Esophagus mucosa (tissue), 1 donor: ENCODE data around the gene NTMT1. TPM values are rescaled to one million over a fixed set of nuclear protein-coding genes. Genes with fewer than 3 reads are reported as not detected.
"Not testable (repeated sequence)": the region's sequence is repeated elsewhere in the genome, so short reads cannot be mapped to it uniquely, and the experiment has no call there.

ENCODE experiments used
- ATAC-seq: fragments of 200-7000 bp; cut with Tn5 transposase; one replicate; pipeline ENCODE4 v1.9.1; 2020
- total RNA-seq: library from RNA; stranded (reverse); gene quantifications from one replicate; pipeline ENCODE4 v1.2.4, GENCODE V29; 2023
- donor health status: DM: yes; HTN: yes; CAD: no.

Gene NTMT1
- total RNA-seq, 1 donor from 2014 or later = 18.8 TPM

DNA sequence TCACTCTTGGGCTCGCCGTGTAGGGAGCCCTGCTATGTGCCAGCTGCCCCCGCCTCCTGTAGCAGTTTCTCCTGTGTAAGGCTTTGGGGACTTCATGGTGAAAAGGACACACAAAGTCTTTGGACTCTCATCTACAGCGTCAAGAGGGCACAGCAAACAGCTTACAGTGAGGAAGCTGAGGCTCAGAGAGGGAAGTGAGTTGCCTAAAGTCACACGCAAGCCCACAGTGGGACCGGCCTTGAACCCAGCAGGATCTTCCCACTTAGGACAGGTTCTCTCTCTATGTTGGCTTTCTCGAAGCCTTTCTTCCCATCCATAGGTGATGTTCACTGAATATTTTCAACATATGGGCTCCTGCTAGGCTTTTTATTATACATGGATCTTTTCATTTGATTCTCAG, 29.7 kb downstream of the NTMT1 start:
- no peak for ATAC-seq

- ATAC-seq = peak; percentile 88
Measured at GRCh38 chr9:129656795-129657390, 30.9 kb downstream of the NTMT1 start.

GRCh38 chr9:129661029-129661428, 35.1 kb downstream of the NTMT1 start:
- no peak for ATAC-seq

GRCh38 chr9:129662239-129662638, 36.3 kb downstream of the NTMT1 start:
- ATAC-seq = not testable (repeated sequence)

GRCh38 chr9:129664746-129665388, 38.9 kb downstream of the NTMT1 start:
- ATAC-seq = peak; percentile 10

- ATAC-seq = peak; percentile 22
Measured at GRCh38 chr9:129665389-129665775, 39.4 kb downstream of the NTMT1 start, which contains the start of gene PRRX2. Gene PRRX2, plus strand, starts transcription at chr9:129665647. Its CDS starts 221 bp downstream, at chr9:129665868.

- ATAC-seq = peak; percentile 27
Measured at GRCh38 chr9:129665814-129666520, 40.0 kb downstream of the NTMT1 start.

- ATAC-seq = no peak
Measured at GRCh38 chr9:129666575-129666974, 40.6 kb downstream of the NTMT1 start.

DNA sequence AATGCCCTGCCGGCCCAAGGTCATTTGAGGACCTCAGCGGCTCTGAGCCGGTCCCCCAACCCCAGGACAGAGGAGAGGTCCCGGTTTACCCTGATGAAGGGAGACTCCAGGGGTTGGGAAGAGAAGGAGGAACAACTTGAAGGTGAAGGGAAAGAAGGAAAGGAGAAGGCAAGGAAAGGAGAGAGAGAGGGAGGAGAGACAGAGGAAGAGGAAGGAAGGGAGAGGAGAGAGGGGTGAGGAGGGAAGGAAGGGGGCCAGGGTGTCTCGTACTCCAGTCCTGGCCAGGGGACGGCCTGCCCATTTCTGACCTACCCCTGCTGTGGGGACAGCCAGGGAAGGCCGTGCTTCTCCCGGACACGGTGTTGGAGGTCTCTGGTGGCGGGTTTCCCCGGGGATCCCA, 41.4 kb downstream of the NTMT1 start:
- ATAC-seq = no peak

- peak; percentile 54 for ATAC-seq
Measured at GRCh38 chr9:129667850-129668249, 41.9 kb downstream of the NTMT1 start.

DNA sequence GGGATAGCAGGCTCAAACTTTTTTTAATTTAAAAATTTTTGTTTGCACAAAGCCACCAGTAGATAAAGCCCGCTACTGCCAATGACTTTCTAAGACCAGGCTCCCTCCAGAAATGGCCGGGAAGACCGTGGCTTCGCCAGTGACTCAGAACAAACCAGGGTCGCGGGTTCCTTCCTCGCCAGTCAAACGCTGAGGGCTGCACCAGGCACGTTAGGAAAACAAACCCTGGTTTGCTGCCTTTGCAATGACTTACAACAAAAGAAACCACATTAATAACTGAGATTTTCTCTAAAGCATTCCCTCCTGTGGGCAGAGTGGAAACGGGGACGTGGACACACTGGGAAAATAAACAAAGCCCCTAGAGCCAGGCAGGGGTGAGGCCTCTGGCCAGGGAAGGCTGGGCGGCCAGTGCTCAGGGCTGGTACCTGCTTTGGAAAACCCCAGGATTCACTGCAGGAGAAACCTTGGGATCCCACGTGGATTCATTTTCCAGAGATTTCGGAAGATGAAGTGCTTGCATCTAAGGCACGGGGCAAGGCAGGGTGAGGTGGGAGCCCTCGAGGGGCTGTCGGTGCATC, 43.3 kb downstream of the NTMT1 start:
- ATAC-seq = no peak

DNA sequence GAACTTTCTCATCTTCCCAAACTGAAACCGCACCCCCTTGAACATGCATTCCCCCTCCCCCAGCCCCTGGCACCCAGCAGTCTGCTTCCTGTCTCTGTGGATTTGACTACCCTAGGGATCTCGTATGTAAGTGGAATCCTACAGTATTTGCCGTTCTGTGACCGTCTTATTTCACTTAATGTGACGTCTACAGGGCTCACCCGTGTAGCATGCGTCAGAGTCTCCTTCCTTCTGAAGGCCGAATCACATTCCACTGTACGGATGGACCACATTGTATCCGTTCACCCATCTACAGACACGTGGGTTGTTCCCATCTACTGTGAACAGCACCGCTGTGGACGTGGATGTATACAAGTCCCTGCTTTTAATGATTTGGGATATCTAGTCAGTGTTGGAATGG, 44.0 kb downstream of the NTMT1 start:
- ATAC-seq = no peak

DNA sequence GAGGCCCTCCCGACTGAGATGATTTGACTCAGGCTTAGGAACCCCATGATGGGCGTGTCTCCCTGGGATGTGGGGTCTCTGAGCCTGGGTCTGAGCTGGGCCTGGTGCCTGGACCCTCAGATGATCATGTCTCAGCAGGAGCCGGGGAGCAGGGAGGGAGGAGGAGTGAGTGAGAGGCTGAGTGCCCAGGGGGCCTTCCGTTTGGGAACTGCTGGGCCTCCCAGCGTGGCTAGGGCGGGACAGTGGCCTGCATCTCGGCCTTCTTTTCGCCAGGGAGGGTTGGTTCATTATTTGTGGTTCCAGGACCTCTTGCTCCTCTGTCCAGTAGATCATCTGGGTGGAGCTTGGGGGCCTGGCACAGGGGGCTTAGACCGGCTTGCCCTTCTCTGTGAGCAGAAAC, 45.1 kb downstream of the NTMT1 start:
- no peak for ATAC-seq

DNA sequence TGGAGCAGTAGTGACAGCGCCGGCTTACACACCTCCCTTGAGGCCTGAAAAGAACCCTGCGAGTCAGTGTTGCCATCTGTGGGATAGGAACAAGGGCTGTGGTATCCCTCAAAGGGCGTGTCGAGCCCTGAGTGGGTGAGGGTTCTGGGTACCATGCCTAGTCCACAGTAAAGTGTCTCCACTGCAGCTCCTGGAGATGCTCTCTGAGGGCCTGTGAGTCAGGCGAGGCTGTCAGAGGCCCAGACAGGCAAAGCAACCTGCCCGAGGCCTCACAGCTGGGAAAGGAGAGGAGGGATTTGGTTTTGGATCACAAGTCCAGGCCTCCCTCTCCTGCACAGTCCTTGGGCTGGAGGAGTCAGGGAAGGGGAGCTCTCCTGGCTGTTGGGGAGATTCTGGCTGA, 45.6 kb downstream of the NTMT1 start:
- peak; percentile 43 for ATAC-seq

- no peak for ATAC-seq
Measured at GRCh38 chr9:129672702-129673101, 46.7 kb downstream of the NTMT1 start.

GRCh38 chr9:129673602-129674001, 47.6 kb downstream of the NTMT1 start:
- no peak for ATAC-seq

DNA sequence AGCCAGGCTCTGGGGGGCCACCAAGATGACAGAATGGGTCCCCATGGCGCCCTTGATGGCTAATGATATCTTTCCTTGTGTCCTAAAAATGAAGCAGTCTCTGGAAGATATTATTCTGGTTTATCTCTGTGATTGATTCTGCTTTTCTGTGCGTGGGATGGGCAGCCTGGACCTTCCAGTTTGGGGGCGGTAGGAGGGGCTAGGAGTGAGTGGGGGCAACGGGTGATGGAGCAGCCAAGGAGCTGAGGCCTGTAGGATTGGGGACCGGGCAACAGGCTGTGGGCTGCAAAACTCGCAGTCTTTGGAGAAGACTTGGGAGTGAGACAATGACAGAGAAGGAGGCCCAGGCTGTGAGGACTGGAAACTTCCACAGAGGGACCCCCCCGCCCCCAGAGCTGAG, 48.3 kb downstream of the NTMT1 start:
- no peak for ATAC-seq

DNA sequence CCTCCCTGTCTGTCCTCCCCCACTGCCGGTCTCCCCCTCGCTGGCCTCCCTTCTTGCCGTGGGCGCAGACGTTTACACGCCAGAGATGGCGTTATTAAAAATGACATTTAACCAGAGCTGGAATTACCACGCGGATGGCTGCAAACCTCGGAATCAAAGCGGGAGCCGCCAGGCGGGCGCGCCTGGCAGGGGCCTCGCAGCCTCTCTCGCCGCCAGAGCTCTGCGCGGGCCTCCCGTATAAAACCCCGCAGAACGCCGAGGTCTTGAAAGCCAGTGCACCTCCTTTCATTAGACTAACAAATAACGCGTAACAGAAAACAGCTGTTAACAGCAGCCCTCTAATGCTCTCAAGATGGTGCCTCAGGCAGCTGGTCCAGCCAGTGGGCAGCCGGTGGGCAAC, 49.7 kb downstream of the NTMT1 start:
- no peak for ATAC-seq

- ATAC-seq = no peak
Measured at GRCh38 chr9:129676287-129676686, 50.3 kb downstream of the NTMT1 start.

DNA sequence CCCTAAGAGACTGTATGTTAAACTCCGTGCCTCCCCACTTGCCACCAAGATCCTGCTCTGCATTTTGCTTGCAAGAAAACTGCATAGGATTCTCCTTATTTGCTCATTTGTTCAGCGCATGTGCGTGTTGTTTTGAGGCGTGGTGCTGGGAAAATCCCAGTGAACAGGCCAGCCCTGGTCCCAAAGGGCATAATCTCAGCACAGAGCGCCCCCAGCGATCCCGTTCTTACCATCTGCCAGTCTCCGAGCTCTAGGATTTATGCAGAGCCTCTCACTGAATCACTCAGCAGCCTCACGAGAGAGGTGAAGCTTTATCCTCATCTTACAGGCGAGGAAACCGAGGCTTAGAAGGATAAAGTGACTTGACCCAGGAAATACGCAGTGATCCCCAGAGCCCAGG, 51.0 kb downstream of the NTMT1 start:
- ATAC-seq = no peak

- ATAC-seq = no peak
Measured at GRCh38 chr9:129677456-129677855, 51.5 kb downstream of the NTMT1 start.

DNA sequence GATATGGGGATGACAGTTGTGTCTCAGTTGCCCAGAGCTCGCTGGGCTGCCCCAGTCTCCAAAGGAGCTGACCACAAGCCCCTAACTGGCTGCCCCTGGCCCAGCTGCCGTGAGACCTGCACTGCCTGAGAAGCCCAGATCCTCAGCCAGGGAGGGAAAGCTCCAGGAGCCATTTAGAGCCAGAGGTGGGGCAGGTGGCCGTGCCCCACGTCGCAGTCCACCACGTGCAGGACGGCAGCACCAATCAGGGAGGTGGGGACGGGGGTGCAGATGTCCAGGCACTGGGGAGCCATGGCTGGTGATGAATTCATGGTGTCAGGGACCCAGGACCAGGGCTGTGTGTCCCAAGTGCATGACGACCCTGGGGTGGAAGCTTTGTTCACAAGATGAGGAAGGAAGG, 52.9 kb downstream of the NTMT1 start:
- ATAC-seq = no peak

DNA sequence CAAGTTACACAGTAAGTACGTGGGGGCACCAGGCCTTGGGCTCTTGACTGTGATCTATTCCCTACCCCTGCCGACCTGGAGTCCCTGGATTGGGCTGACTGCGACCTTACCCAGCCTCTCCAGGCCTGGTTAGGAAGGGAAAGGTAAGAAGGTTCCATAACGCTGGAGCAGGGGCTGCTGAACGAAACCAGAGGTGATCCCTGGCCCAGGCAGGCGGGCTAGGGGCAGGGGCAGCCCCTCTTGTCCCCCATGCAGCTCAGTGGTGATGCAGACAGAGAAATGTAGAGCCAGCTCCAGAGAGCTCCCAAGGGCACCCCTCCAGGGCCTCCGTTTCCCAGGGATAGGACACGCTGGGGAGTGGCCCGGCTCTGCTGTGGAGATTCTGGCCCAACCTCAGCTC, 53.6 kb downstream of the NTMT1 start:
- ATAC-seq = no peak

GRCh38 chr9:129681924-129682323, 56.0 kb downstream of the NTMT1 start:
- ATAC-seq = no peak
